IMR-90 (cell line): ENCODE measurements around the gene DYNLL2.

Experiments used
- CEBPB ChIP-seq: IDR thresholded peaks from 2 replicates; pipeline ENCODE4 v1.6.1; 2012; ENCODE audit warnings: low read depth, low read length, improper control_type of control experiment
- CHD1 ChIP-seq: IDR thresholded peaks from 2 replicates; pipeline ENCODE4 v1.6.1; 2012; ENCODE audit warnings: low read depth, low read length, improper control_type of control experiment
- FOS ChIP-seq: fragments of 150-350 bp; IDR thresholded peaks from 2 replicates; pipeline ENCODE4 v1.6.1; 2016; ENCODE audit warnings: low read depth, low read length
- MAFK ChIP-seq: IDR thresholded peaks from 2 replicates; pipeline ENCODE4 v1.6.1; 2012; ENCODE audit warnings: low read depth, low read length, improper control_type of control experiment
- MAZ ChIP-seq: IDR thresholded peaks from 2 replicates; pipeline ENCODE4 v1.6.1; 2012; ENCODE audit warnings: low read depth, mild to moderate bottlenecking, low read length, improper control_type of control experiment, moderate library complexity, borderline replicate concordance
- MXI1 ChIP-seq: IDR thresholded peaks from 2 replicates; pipeline ENCODE4 v1.6.1; 2012; ENCODE audit warnings: low read depth, mild to moderate bottlenecking, low read length, moderate library complexity, borderline replicate concordance
- NFE2L2 ChIP-seq: fragments of 150-350 bp; IDR thresholded peaks from 2 replicates; pipeline ENCODE4 v1.6.1; 2016; ENCODE audit warnings: low read depth, mild to moderate bottlenecking, low read length
- POLR2A ChIP-seq: IDR thresholded peaks from 2 replicates; pipeline ENCODE4 v1.6.1; 2012; ENCODE audit warnings: mild to moderate bottlenecking, low read depth, low read length
- RAD21 ChIP-seq: IDR thresholded peaks from 2 replicates; pipeline ENCODE4 v1.6.1; 2012; ENCODE audit warnings: low read length, improper control_type of control experiment
- RFX5 ChIP-seq: IDR thresholded peaks from 2 replicates; pipeline ENCODE4 v1.8.0; 2012; ENCODE audit warnings: low read depth, mild to moderate bottlenecking, low read length, moderate library complexity
- SMC3 ChIP-seq: fragments of 150-350 bp; IDR thresholded peaks from 2 replicates; pipeline ENCODE4 v1.6.1; 2016; ENCODE audit warnings: low read depth, mild to moderate bottlenecking, antibody characterized with exemption, low read length, moderate library complexity
- TF ChIP-seq, protein P1 (sequence below): conservative IDR thresholded peaks from 2 replicates; pipeline ENCODE4 v1.5.1; 2012; ENCODE audit warnings: mild to moderate bottlenecking, low read depth, low read length, improper control_type of control experiment
- TF ChIP-seq, protein P2 (sequence below): fragments of 150-350 bp; IDR thresholded peaks from 2 replicates; pipeline ENCODE4 v1.6.1; 2017; ENCODE audit warnings: mild to moderate bottlenecking, antibody characterized with exemption, low read length, low read depth
- TF ChIP-seq, protein P3 (sequence below): fragments of 150-350 bp; IDR thresholded peaks from 2 replicates; pipeline ENCODE4 v1.6.1; 2016; ENCODE audit warnings: low read depth, mild to moderate bottlenecking, low read length, moderate library complexity, borderline replicate concordance

DNA sequence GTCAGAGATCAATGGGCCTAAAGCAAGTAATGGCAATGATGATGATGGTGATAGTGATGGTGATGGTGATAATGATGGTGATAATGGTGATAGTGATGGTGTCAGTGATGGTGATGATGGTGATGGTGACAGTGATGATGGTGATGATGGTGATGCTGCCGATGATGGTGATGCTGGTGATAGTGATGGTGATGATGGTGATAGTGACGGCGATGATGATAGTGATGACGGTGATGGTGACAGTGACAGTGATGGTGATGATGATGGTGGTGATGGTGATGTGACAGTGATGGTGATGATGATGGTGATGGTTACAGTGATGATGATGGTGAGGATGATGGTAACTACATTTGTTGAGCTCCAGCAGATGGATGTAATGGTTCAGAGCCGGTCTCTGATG is 34.2 kb downstream of the DYNLL2 start:
- TF ChIP-seq, protein P1, sequence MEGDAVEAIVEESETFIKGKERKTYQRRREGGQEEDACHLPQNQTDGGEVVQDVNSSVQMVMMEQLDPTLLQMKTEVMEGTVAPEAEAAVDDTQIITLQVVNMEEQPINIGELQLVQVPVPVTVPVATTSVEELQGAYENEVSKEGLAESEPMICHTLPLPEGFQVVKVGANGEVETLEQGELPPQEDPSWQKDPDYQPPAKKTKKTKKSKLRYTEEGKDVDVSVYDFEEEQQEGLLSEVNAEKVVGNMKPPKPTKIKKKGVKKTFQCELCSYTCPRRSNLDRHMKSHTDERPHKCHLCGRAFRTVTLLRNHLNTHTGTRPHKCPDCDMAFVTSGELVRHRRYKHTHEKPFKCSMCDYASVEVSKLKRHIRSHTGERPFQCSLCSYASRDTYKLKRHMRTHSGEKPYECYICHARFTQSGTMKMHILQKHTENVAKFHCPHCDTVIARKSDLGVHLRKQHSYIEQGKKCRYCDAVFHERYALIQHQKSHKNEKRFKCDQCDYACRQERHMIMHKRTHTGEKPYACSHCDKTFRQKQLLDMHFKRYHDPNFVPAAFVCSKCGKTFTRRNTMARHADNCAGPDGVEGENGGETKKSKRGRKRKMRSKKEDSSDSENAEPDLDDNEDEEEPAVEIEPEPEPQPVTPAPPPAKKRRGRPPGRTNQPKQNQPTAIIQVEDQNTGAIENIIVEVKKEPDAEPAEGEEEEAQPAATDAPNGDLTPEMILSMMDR, result no peak
- TF ChIP-seq CEBPB (no peak), POLR2A (no peak), RFX5 (no peak), FOS (no peak), MXI1 (no peak), MAZ (no peak), SMC3 (no peak), CHD1 (no peak), NFE2L2 (no peak), RAD21 (no peak), MAFK (no peak)
- TF ChIP-seq, protein P2, sequence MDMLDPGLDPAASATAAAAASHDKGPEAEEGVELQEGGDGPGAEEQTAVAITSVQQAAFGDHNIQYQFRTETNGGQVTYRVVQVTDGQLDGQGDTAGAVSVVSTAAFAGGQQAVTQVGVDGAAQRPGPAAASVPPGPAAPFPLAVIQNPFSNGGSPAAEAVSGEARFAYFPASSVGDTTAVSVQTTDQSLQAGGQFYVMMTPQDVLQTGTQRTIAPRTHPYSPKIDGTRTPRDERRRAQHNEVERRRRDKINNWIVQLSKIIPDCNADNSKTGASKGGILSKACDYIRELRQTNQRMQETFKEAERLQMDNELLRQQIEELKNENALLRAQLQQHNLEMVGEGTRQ, result no peak
- TF ChIP-seq, protein P3, sequence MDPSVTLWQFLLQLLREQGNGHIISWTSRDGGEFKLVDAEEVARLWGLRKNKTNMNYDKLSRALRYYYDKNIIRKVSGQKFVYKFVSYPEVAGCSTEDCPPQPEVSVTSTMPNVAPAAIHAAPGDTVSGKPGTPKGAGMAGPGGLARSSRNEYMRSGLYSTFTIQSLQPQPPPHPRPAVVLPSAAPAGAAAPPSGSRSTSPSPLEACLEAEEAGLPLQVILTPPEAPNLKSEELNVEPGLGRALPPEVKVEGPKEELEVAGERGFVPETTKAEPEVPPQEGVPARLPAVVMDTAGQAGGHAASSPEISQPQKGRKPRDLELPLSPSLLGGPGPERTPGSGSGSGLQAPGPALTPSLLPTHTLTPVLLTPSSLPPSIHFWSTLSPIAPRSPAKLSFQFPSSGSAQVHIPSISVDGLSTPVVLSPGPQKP, result no peak
